HG03460 (cell line): ENCODE data around the gene CMAS.

Experiments used
- ATAC-seq: cut with Tn5 transposase; IDR thresholded peaks from one replicate; pipeline ENCODE4 v1.9.1; 2021; ENCODE audit not compliant: unreplicated experiment

Gene CMAS

DNA sequence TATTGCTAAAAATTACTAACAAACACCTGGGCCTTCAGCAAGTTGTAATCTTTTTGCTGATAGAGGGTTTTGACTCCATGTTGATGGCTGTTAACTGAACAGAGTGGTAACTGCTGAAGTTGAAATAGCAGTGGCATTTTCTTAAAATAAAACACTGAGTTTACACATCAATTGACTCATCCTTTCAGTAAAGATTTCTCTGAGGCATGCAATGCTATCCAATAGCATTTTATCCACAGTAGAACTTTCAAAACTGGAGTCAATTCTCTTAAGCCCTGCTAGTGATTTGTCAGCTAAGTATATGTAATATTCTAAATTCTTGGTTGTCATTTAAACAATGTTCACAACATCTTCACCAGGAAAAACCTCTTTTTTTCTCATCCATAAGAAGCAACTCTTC is 59.5 kb downstream of the CMAS start:
- no peak for ATAC-seq

DNA sequence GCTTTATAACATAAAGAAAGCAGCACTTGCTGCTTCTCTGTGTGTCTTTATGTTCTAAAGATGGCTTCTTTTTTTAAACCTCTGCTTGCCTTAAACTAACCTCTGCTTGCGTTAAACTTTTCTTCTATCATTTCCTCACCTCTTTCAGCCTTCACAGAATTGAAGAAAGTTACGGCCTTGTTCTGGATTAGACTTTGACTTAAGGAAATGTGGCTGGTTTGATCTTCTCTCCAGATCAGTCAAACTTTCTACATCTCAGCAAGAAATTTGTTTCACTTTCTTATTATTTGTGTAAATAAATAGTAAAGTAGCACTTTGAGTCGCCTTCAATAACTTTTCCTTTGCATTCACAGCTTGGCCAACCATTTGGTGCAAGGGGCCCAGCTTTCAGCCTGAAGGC is 64.2 kb downstream of the CMAS start:
- no peak for ATAC-seq
